Coronary artery (tissue), 2 donors: ENCODE data around the gene CLDN20.
"Not testable (repeated sequence)": the region's sequence is repeated elsewhere in the genome, so short reads cannot be mapped to it uniquely, and the experiment has no call there.

ENCODE experiments used
- DNase-seq: peaks from one replicate; pipeline ENCODE4 v3.0.0-alpha.2; 2017; ENCODE audit warnings: low spot score
- H3K27ac ChIP-seq, 2 donors: fragments of 200-600 bp; sonication (generic); one replicate each; pipeline ENCODE4 v1.5.1; 2016 to 2019
- H3K4me3 ChIP-seq: fragments of 200-600 bp; sonication (generic); 2 replicates; pipeline ENCODE4 v1.5.1; 2016; ENCODE audit warnings: mild to moderate bottlenecking, moderate library complexity
- CTCF ChIP-seq: fragments of 200-600 bp; sonication (generic); IDR thresholded peaks from one replicate; pipeline ENCODE4 v1.5.1; 2019; ENCODE audit warnings: antibody characterized with exemption

The CLDN20 gene

GRCh38 chr6:155311086-155311485 lies 47.3 kb downstream of the CLDN20 start:
- TF ChIP-seq CTCF: no peak
- Histone ChIP-seq H3K27ac (no peak overlapping the region), H3K4me3 (no peak overlapping the region)
- no peak for DNase-seq

GRCh38 chr6:155311583-155311982 lies 47.8 kb downstream of the CLDN20 start:
- DNase-seq: no peak
- Histone ChIP-seq H3K4me3 (no peak overlapping the region), H3K27ac (no peak overlapping the region)
- TF ChIP-seq CTCF: no peak

GRCh38 chr6:155312950-155313349 lies 49.1 kb downstream of the CLDN20 start:
- H3K4me3 ChIP-seq, H3K27ac ChIP-seq, DNase-seq: not testable (repeated sequence)

GRCh38 chr6:155313602-155314091 lies 49.8 kb downstream of the CLDN20 start:
- peak overlapping the region; percentile 95 for H3K4me3 ChIP-seq
- peak overlapping the region; percentile 79 to 82 for H3K27ac ChIP-seq
- DNase-seq: no peak
- TF ChIP-seq CTCF: no peak

- TF ChIP-seq CTCF: no peak
- DNase-seq: peak; percentile 99
- Histone ChIP-seq H3K27ac (peak within 1 kb of the TSS; percentile 79 to 82), H3K4me3 (peak within 1 kb of the TSS; percentile 95)
Observed at GRCh38 chr6:155314092-155314772, 50.4 kb downstream of the CLDN20 start, which contains the start of gene TFB1M. TSS of gene TFB1M (minus strand) at chr6:155314484. CDS start at chr6:155314428, 56 bp downstream.

GRCh38 chr6:155314773-155315515 lies 51.1 kb downstream of the CLDN20 start:
- H3K4me3 ChIP-seq: peak overlapping the region; percentile 95
- peak; percentile 79 for DNase-seq
- TF ChIP-seq CTCF: no peak
- peak overlapping the region; percentile 79 to 82 for H3K27ac ChIP-seq

GRCh38 chr6:155315516-155315871 lies 51.7 kb downstream of the CLDN20 start:
- Histone ChIP-seq H3K4me3 (peak overlapping the region; percentile 95), H3K27ac (peak overlapping the region; percentile 79 to 82)
- TF ChIP-seq CTCF: no peak
- DNase-seq: no peak
